D341Med (cell line): ENCODE data around the gene CRIP2.

Source experiments
- DNase-seq: peaks from one replicate; pipeline ENCODE4 v3.0.0; 2012; ENCODE audit warnings: low spot score

CRIP2 gene

DNA sequence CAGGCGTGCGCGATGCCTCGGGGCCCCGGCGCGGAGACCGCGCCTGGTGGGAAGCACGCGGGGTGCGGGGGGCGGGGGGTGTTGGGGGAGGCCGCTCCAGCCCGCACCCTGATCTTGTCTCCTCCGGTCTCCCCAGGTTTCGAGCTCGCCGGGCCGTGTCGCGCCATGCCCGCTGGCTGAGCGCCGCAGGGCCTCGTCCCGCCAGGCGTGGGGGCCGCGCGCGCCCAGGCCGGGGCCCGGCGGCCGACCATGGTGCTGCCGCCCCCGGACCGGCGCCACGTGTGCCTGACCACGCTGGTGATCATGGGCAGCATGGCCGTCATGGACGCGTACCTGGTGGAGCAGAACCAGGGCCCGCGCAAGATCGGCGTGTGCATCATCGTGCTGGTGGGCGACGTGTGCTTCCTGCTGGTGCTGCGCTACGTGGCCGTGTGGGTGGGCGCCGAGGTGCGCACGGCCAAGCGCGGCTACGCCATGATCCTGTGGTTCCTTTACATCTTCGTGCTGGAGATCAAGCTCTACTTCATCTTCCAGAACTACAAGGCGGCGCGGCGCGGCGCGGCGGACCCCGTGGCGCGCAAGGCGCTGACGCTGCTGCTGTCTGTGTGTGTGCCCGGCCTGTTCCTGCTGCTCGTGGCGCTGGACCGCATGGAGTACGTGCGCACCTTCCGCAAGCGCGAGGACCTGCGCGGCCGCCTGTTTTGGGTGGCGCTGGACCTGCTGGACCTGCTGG, 54.1 kb downstream of the CRIP2 start:
- peak; percentile 36 for DNase-seq

GRCh38 chr14:105529319-105529568, 54.6 kb downstream of the CRIP2 start:
- no peak for DNase-seq
